Measurements from ENCODE around the gene KLF6.

KLF6 gene

DNA sequence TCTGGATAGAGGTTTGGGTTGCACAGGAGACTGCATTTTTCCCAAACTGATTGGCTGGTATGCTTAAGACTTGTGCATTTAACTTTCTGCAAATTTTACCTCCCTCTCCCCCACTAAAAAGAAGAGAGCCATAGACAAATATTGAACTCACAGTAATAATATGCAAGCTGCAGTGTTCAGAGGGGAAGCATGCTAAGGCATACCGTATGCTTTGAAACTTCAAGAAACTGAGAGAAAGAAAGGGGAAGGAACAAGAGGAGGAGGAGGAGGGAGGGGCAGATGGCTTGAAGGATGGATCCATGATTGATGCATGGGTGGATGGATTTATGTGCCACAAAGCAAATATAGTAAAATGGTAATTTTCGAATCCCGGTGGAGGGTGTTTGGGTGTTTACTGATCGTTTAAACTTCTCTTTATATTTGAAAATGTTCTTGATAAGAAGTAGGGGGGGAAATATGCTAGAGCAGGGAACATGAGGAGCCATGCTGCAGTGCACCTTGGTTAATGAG, 7.8 kb upstream of the KLF6 start:
- Histone ChIP-seq H3K27ac (ENCODE audit: extremely low read depth, low read depth, low read length) (no peak overlapping the region), H3K4me3 (ENCODE audit: low read depth, low read length) (no peak overlapping the region), H3K36me3 (ENCODE audit: control insufficient read depth in 2 of 2, insufficient read depth in 1 of 2, low read length in 2 of 2) (no peaks in the 10 kb centered on the region), H3K9me3 (ENCODE audit: control insufficient read depth, insufficient read depth, low read depth, low read length) (no peaks in the 10 kb centered on the region), H3K4me1 (ENCODE audit: control insufficient read depth, insufficient read depth, low read length) (no peaks in the 10 kb centered on the region)
- no peak for TF ChIP-seq MEIS1 (CRISPR knock-in tag; IDR thresholded peaks at IDR 0.05; ENCODE audit: borderline replicate concordance)
- no peak for TF ChIP-seq ZNF404 (tag by site-specific recombination; IDR thresholded peaks at IDR 0.05)
- no peak for TF ChIP-seq ZNF341 (tag by site-specific recombination; IDR thresholded peaks at IDR 0.05; ENCODE audit: low read depth)
- no peak for TF ChIP-seq KLF1 (tag by site-specific recombination; IDR thresholded peaks at IDR 0.05)
- no peak for TF ChIP-seq IKZF3 (tag by site-specific recombination; IDR thresholded peaks at IDR 0.05)
- TF ChIP-seq ZNF549 (tag by site-specific recombination; IDR thresholded peaks at IDR 0.05), result no peak
- no peak for TF ChIP-seq OVOL3 (tag by site-specific recombination; IDR thresholded peaks at IDR 0.05)
- TF ChIP-seq ZNF433 (tag by site-specific recombination; IDR thresholded peaks at IDR 0.05; ENCODE audit: low read depth), result no peak
- TF ChIP-seq ZNF785 (tag by site-specific recombination; IDR thresholded peaks at IDR 0.05), result no peak
- no peak for TF ChIP-seq ZNF169 (tag by site-specific recombination; IDR thresholded peaks at IDR 0.05)
- no peak for TF ChIP-seq GFI1B (tag by site-specific recombination; IDR thresholded peaks at IDR 0.05)
- TF ChIP-seq ZNF2 (tag by site-specific recombination; IDR thresholded peaks at IDR 0.05), result no peak
- CTCF ChIA-PET, result no interaction called here
- POLR2A ChIA-PET, result interaction anchor here (2.3 kb wide), 1 partner anchor 8 kb away, joined by 12 read pairs; the partner anchor contains the start of gene KLF6

- POLR2A ChIA-PET, result no interaction called here
- Histone ChIP-seq H3K4me1 (ENCODE audit: control insufficient read depth, insufficient read depth, low read length) (no peaks in the 10 kb centered on the region), H3K9me3 (ENCODE audit: control insufficient read depth, insufficient read depth, low read depth, low read length) (no peaks in the 10 kb centered on the region), H3K27ac (ENCODE audit: extremely low read depth, low read depth, low read length) (no peak overlapping the region), H3K4me3 (ENCODE audit: low read depth, low read length) (no peak overlapping the region), H3K36me3 (ENCODE audit: control insufficient read depth in 2 of 2, insufficient read depth in 1 of 2, low read length in 2 of 2) (no peaks in the 10 kb centered on the region)
- TF ChIP-seq HOXC10 (CRISPR knock-in tag; IDR thresholded peaks at IDR 0.05), result no peak
- no peak for TF ChIP-seq ZNF785 (tag by site-specific recombination; IDR thresholded peaks at IDR 0.05)
- CTCF ChIA-PET, result no interaction called here
Observed at GRCh38 chr10:3791974-3792633, 7.1 kb upstream of the KLF6 start.

GRCh38 chr10:3790858-3791257, 5.8 kb upstream of the KLF6 start:
- H3K27ac ChIP-seq (ENCODE audit: extremely low read depth, low read depth, low read length), result no peak overlapping the region
- TF ChIP-seq SCRT2 (tag by site-specific recombination; IDR thresholded peaks at IDR 0.05), result no peak
- no peak for TF ChIP-seq ZNF549 (tag by site-specific recombination; IDR thresholded peaks at IDR 0.05)
- no peak for TF ChIP-seq ZNF473 (tag by site-specific recombination; IDR thresholded peaks at IDR 0.05)
- no peak for TF ChIP-seq ZNF140 (tag by site-specific recombination; IDR thresholded peaks at IDR 0.05)
- no peak for TF ChIP-seq HOXA7 (CRISPR knock-in tag; IDR thresholded peaks at IDR 0.05; ENCODE audit: borderline replicate concordance)
- no peak for TF ChIP-seq ZNF426 (tag by site-specific recombination; IDR thresholded peaks at IDR 0.05)
- TF ChIP-seq ZSCAN16 (tag by site-specific recombination; IDR thresholded peaks at IDR 0.05), result no peak
- no peak for TF ChIP-seq PRDM2 (tag by site-specific recombination; IDR thresholded peaks at IDR 0.05; ENCODE audit: borderline replicate concordance)
- CTCF ChIA-PET, result no interaction called here
- no peaks in the 10 kb centered on the region for H3K36me3 ChIP-seq (ENCODE audit: control insufficient read depth in 2 of 2, insufficient read depth in 1 of 2, low read length in 2 of 2)
- H3K4me3 ChIP-seq (ENCODE audit: low read depth, low read length), result no peak overlapping the region
- POLR2A ChIA-PET, result no interaction called here
- H3K4me1 ChIP-seq (ENCODE audit: control insufficient read depth, insufficient read depth, low read length), result peaks cover 4% of the 10 kb centered on the region; the same call in 1 of the 2 replicates
- H3K9me3 ChIP-seq (ENCODE audit: control insufficient read depth, insufficient read depth, low read depth, low read length), result no peaks in the 10 kb centered on the region
